Vagina (tissue), 2 donors: ENCODE data around the gene CADM2.

Experiments
- CTCF ChIP-seq, 3 experiments: fragments of 450-650 bp in 2 of 3; fragments of 200-600 bp in 1 of 3; sonication (generic) in 1 of 3; IDR thresholded peaks; one replicate each; pipeline ENCODE4 v1.5.1; 2017 to 2019; ENCODE audit warnings: antibody characterized with exemption in 3 of 3, mild to moderate bottlenecking in 2 of 3, moderate library complexity in 2 of 3
- POLR2A ChIP-seq, 2 donors: fragments of 450-650 bp; IDR thresholded peaks; one replicate each; pipeline ENCODE4 v1.6.1; 2017; ENCODE audit warnings: antibody characterized with exemption in 2 of 2, mild to moderate bottlenecking in 2 of 2, moderate library complexity in 2 of 2
- POLR2AphosphoS5 ChIP-seq, 2 donors: sonication (generic); formaldehyde crosslinking; IDR thresholded peaks; one replicate each; pipeline ENCODE4 v1.9.0; 2017; ENCODE audit warnings: antibody characterized with exemption in 2 of 2, mild to moderate bottlenecking in 2 of 2, low read depth in 1 of 2; ENCODE audit not compliant: insufficient read depth in 1 of 2

DNA sequence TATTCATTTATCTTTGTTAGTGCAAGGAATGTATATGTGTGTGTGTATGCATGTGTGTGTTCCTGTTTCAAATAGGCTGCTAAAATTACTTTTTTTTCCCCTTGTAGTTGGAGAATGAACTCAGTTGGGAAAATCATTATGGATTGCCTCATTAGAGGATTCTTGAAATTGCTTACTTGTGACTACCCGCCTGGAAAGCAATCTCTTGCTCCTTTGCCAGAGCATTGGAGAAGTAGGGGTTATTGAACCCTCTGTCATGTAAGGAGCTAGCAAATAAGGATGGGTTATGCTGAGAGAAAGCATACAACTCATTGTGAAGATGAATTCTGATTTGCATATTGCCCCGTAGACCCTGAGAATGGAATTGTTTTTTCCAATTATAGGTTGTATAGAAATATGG is 474.5 kb downstream of the CADM2 start:
- TF ChIP-seq CTCF (IDR thresholded peaks at IDR 0.05), result no peak
- no peak for TF ChIP-seq POLR2A (IDR thresholded peaks at IDR 0.05)
- TF ChIP-seq POLR2AphosphoS5 (IDR thresholded peaks at IDR 0.05; ENCODE audit: insufficient read depth in 1 of 2, low read depth in 1 of 2), result no peak
